Right atrium auricular region (tissue), 2 donors: ENCODE measurements around the gene CETP. TPM values are rescaled to one million over a fixed set of nuclear protein-coding genes. Genes with fewer than 3 reads are reported as not detected.
"Not testable (repeated sequence)": the region's sequence is repeated elsewhere in the genome, so short reads cannot be mapped to it uniquely, and the experiment has no call there.

ENCODE experiments used
- DNase-seq: peaks from one replicate; pipeline ENCODE4 v3.0.0-alpha.2; 2019; ENCODE audit warnings: low spot score
- H3K27ac ChIP-seq, 2 donors: fragments of 200-600 bp; sonication (generic); 1 replicate in 1 of 2; 2 replicates in 1 of 2; pipeline ENCODE4 v1.5.1; 2016 to 2019
- H3K27me3 ChIP-seq, 2 donors: fragments of 200-600 bp; sonication (generic); one replicate each; pipeline versions ENCODE4 v1.5.1 to v1.6.0; 2017 to 2019
- H3K36me3 ChIP-seq: fragments of 200-600 bp; sonication (generic); one replicate; pipeline ENCODE4 v1.5.1; 2016
- H3K4me1 ChIP-seq, 2 donors: fragments of 200-600 bp; sonication (generic); one replicate each; pipeline versions ENCODE4 v1.5.1 to v1.6.0; 2017 to 2019
- H3K4me3 ChIP-seq, 2 donors: fragments of 200-600 bp; sonication (generic); 1 replicate in 1 of 2; 2 replicates in 1 of 2; pipeline ENCODE4 v1.5.1; 2017 to 2019; ENCODE audit warnings: mild to moderate bottlenecking in 1 of 2, moderate library complexity in 1 of 2
- H3K9me3 ChIP-seq, 2 donors: fragments of 200-600 bp; sonication (generic); one replicate each; pipeline ENCODE4 v1.5.1; 2019
- CTCF ChIP-seq, 2 donors: fragments of 200-600 bp; sonication (generic); IDR thresholded peaks; one replicate each; pipeline ENCODE4 v1.5.1; 2019; ENCODE audit warnings: antibody characterized with exemption in 2 of 2
- total RNA-seq, 2 donors: library from RNA; depleted of rRNA; stranded (reverse); fragments of >200 nt; gene quantifications; one replicate each; pipeline ENCODE4 v1.1.0, GENCODE V29; 2016

Gene CETP
- total RNA-seq, 2 donors from 2014 or later: not detected

GRCh38 chr16:56933828-56934598, 27.7 kb upstream of the CETP start:
- Histone ChIP-seq H3K4me1 (peaks cover 0 to 45% of the 10 kb centered on the region in 2 donors), H3K27ac (peak overlapping the region; percentile 96 to 100), H3K36me3 (peaks cover 42% of the 10 kb centered on the region), H3K4me3 (peak overlapping the region; percentile 70 to 99), H3K9me3 (no peaks in the 10 kb centered on the region), H3K27me3 (no peaks in the 10 kb centered on the region)
- no peak for TF ChIP-seq CTCF (IDR thresholded peaks at IDR 0.05)
- DNase-seq: no peak

DNA sequence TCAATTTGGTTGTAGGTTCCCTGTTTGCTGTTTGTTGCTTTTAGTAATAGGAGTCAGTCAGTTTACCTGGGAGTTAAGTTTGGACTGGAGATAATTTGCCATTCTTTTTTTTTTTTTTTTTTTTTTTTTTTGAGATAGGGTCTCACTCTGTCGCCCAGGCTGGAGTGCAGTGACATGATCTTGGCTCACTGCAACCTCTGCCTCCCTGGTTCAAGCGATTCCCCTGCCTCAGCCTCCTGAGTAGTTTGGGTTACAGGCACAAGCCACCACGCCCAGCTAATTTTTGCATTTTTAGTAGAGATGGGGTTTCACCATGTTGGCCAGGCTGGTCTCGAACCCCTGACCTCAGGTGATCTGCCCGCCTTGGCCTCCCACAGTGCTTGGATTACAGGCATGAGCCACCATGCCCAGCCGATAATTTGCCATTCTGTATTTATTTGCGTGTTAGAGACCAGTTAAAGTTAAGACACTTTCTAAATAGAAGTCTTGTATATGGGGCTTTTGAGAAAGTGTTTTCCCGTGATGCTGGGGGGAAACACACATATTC, 27.1 kb upstream of the CETP start:
- peaks cover 0 to 45% of the 10 kb centered on the region in 2 donors for H3K4me1 ChIP-seq
- H3K27ac ChIP-seq: peak overlapping the region; percentile 96 to 100
- not testable (repeated sequence) for H3K9me3 ChIP-seq, H3K27me3 ChIP-seq, DNase-seq
- H3K4me3 ChIP-seq: peak overlapping the region; percentile 70 to 99
- H3K36me3 ChIP-seq: peaks cover 49% of the 10 kb centered on the region

GRCh38 chr16:56935201-56935600, 26.5 kb upstream of the CETP start:
- Histone ChIP-seq H3K4me3 (peak overlapping the region in 1 of 2 donors; percentile 99), H3K4me1 (peaks cover 0 to 45% of the 10 kb centered on the region in 2 donors), H3K27me3 (no peaks in the 10 kb centered on the region), H3K27ac (peak overlapping the region in 1 of 2 donors; percentile 29), H3K36me3 (peaks cover 54% of the 10 kb centered on the region), H3K9me3 (no peaks in the 10 kb centered on the region)
- TF ChIP-seq CTCF (IDR thresholded peaks at IDR 0.05): no peak
- DNase-seq: no peak

DNA sequence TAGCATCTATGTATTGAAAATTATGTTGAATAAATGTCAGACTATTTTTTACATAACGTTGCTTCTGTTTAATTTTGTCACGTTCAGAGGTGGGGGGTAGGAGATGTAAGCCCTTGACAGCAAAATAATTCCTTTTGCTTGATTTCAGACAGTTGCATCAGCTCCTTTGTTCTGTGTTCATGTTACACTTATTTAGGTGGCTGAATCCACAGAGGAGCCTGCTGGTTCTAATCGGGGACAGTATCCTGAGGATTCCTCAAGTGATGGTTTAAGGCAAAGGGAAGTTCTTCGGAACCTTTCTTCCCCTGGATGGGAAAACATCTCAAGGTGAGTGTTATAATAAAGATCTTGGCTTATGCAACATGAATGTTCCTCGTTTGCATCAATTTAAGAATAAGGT, 25.3 kb upstream of the CETP start:
- Histone ChIP-seq H3K4me3 (no peak overlapping the region), H3K27ac (no peak overlapping the region), H3K9me3 (no peaks in the 10 kb centered on the region), H3K4me1 (peaks cover 0 to 36% of the 10 kb centered on the region in 2 donors), H3K27me3 (no peaks in the 10 kb centered on the region), H3K36me3 (peaks cover 67% of the 10 kb centered on the region)
- no peak for DNase-seq
- TF ChIP-seq CTCF (IDR thresholded peaks at IDR 0.05): no peak

DNA sequence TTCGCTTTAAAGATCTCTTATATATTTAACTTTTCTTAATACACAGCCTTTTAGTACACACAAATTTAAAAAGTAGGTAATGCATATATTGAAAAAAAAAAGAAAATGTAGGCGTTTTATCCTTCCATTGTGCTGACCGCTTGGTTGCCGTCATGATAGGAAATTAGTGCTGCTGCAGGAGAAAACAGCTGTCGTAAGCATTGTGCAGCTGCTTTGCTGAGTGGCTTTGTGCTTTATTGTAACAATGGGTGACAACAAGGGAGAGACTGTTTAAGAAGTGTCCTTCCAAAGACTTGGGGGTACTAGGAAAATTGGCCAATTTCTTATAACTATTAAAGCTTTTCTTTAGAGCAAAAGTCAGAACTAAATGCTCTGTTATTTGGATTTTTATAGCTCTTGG, 24.8 kb upstream of the CETP start:
- Histone ChIP-seq H3K9me3 (no peaks in the 10 kb centered on the region), H3K27ac (no peak overlapping the region), H3K36me3 (peaks cover 71% of the 10 kb centered on the region), H3K4me1 (peaks cover 0 to 34% of the 10 kb centered on the region in 2 donors), H3K27me3 (no peaks in the 10 kb centered on the region), H3K4me3 (no peak overlapping the region)
- DNase-seq: no peak
- TF ChIP-seq CTCF (IDR thresholded peaks at IDR 0.05): no peak

GRCh38 chr16:56938664-56939513, 22.9 kb upstream of the CETP start:
- no peak for TF ChIP-seq CTCF (IDR thresholded peaks at IDR 0.05)
- no peaks in the 10 kb centered on the region for H3K27me3 ChIP-seq
- H3K9me3 ChIP-seq: no peaks in the 10 kb centered on the region
- peaks cover 91% of the 10 kb centered on the region for H3K36me3 ChIP-seq
- H3K4me3 ChIP-seq: no peak overlapping the region
- peaks cover 0 to 27% of the 10 kb centered on the region in 2 donors for H3K4me1 ChIP-seq
- no peak for DNase-seq
- H3K27ac ChIP-seq: no peak overlapping the region
